ENCODE measurements around the gene NALCN.

DNA sequence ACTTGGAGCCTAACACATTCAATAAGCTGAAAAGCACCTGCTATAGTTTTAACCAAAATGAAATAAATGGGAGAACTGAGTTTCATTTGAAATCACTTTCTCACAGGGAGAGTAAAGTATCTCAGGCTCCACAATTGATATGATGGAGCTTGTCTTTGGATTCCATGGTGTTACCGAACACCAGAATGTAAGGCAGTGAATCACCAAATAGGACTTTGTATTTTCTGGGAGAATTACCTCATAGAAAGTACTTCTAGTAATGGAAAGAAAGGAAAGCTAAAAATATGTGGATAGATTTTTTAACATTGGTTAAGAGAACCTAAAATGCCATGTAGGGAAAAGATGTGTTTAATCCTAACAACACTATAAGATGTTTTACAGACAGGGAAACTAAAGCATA, 123.6 kb downstream of the NALCN start:
- TF ChIP-seq MAX (IDR thresholded peaks at IDR 0.05) (no peak), REST (IDR thresholded peaks at IDR 0.05; ENCODE audit: low read depth) (no peak), CEBPB (IDR thresholded peaks at IDR 0.05) (no peak), RAD21 (IDR thresholded peaks at IDR 0.05; ENCODE audit: low read depth) (no peak), TAF1 (IDR thresholded peaks at IDR 0.05; ENCODE audit: low read depth) (no peak)

Measured in Ishikawa (cell line).